A673 (cell line): Measurements from ENCODE around the gene TMEM192.

Source experiments
- CTCF ChIP-seq: fragments of 300-800, 200-600 bp; sonication (generic); conservative IDR thresholded peaks from 2 replicates; pipeline ENCODE4 v1.5.1; 2017; ENCODE audit warnings: low read depth, mild to moderate bottlenecking, antibody characterized with exemption, low read length, moderate library complexity, mixed read lengths
- EZH2 ChIP-seq: fragments of 200-600 bp; sonication (generic); IDR thresholded peaks from 2 replicates; pipeline ENCODE4 v1.6.1; 2017; ENCODE audit warnings: borderline replicate concordance, low read depth, mild to moderate bottlenecking, mixed read lengths, antibody characterized with exemption, low read length; ENCODE audit not compliant: poor library complexity, severe bottlenecking

DNA sequence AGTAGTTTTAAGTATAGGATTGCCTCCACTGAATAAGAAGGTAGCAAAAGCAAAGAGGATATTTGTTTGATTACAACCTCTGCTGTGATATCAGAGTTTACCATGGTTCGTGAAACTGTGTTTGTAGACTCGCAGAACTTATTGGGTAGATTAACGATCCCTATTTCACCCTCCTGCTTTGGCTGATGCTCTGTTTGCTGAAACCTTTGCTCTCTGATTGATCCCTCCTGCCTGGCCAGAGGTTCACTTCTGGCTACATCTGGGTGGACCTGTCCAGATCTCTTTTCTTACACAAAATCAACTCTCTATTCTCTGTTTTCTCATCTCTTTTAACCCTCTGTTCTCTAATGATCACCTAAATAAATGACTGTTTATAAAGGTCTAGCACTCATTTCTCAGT lies 37.9 kb upstream of the TMEM192 start:
- no peak for TF ChIP-seq CTCF
- no peak for TF ChIP-seq EZH2
